ENCODE data around the gene PPIH. TPM values are rescaled to one million over a fixed set of nuclear protein-coding genes. Genes with fewer than 3 reads are reported as not detected.

The PPIH gene
- 58.8 to 67.3 TPM (median 65.3 TPM) in 5 replicates for total RNA-seq (2022; extraction: Qiagen RNA extraction)

DNA sequence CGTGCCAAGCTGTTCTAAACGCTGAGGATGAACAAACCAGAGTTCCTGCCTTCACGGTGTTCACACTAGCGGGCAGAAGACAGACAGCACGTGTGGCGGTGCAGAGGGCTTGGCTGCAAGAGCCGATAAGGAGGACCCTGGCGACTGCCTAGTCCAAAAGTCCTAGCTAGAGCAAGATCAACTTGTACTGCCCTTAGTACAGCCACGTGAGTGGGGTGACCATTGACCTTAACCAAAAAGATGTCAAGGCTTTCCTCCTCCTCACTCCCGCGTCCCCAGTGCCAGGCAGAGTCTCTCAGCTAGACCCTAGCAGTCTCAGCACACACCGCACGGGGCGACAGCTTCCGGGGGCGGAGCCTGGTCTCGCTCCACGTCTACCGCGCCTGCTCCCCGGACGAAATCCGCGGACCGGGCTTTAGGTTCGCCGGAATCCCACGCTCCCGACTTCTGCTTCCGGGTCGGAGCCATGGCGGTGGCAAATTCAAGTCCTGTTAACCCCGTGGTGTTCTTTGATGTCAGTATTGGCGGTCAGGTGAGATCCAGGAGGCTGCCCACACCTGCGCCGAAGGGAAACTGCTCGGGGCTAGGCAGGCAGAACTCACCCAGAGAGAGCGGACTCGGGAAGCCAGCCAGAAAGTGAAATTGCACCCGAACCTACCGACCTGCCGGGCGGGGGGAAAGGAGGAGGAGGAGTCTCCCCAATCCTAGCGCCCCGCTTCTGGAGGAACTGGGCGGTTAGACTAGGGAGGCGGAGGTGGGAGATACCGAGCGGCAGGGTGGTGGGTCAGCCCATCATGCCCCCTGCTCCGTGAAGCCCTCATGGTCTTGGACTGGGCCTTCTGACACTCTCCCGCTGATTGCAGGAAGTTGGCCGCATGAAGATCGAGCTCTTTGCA is at the start of gene PPIH:
TSS of gene PPIH (plus strand) at position 443 of the 896 bp plus-strand sequence. CDS start at position 467, 24 bp downstream.

GRCh38 chr1:42681741-42682483 is 23.7 kb downstream of the PPIH start, which contains the start of gene YBX1:
Gene YBX1, plus strand, starts transcription at chr1:42682418. Its CDS starts 148 bp downstream, at chr1:42682566.

Other genes with a start within 250 kb of the PPIH start
- gene ZMYND12, start 202.4 kb upstream of the PPIH start, total RNA-seq (2022; extraction: Qiagen RNA extraction): 0.21 to 0.46 TPM (median 0.40 TPM) in 5 replicates
- 37.0 to 40.2 TPM (median 37.3 TPM) in 5 replicates for gene PPCS, start 201.9 kb upstream of the PPIH start, total RNA-seq (2022; extraction: Qiagen RNA extraction)
- 0.53 to 1.2 TPM (median 0.76 TPM) in 5 replicates for gene CCDC30, start 195.1 kb upstream of the PPIH start, total RNA-seq (2022; extraction: Qiagen RNA extraction)
- gene YBX1, start 24.0 kb downstream of the PPIH start, total RNA-seq (2022; extraction: Qiagen RNA extraction): 709 to 776 TPM (median 732 TPM) in 5 replicates
- gene CLDN19, start 81.8 kb downstream of the PPIH start, total RNA-seq (2022; extraction: Qiagen RNA extraction): not detected in 5 replicates
- gene P3H1, start 108.6 kb downstream of the PPIH start, total RNA-seq (2022; extraction: Qiagen RNA extraction): 28.7 to 33.3 TPM (median 31.1 TPM) in 5 replicates
- 3.1 to 4.6 TPM (median 4.2 TPM) in 5 replicates for gene C1orf50, start 108.8 kb downstream of the PPIH start, total RNA-seq (2022; extraction: Qiagen RNA extraction)
- 0.03 to 0.15 TPM (median 0.09 TPM) in 5 replicates for gene TMEM269, start 126.6 kb downstream of the PPIH start, total RNA-seq (2022; extraction: Qiagen RNA extraction)
- 3.2 to 5.1 TPM (median 3.6 TPM) in 5 replicates for gene ERMAP, start 158.7 kb downstream of the PPIH start, total RNA-seq (2022; extraction: Qiagen RNA extraction)
- gene SVBP, start 159.0 kb downstream of the PPIH start, total RNA-seq (2022; extraction: Qiagen RNA extraction): 12.3 to 16.3 TPM (median 15.3 TPM) in 5 replicates
- 6.4 to 9.6 TPM (median 7.4 TPM) in 5 replicates for gene ZNF691, start 188.2 kb downstream of the PPIH start, total RNA-seq (2022; extraction: Qiagen RNA extraction)

Data from A549 treated with Hydrocortisone at 1 μM for 4 hours (cell line).